Measurements from ENCODE around the gene C5orf46. TPM values are rescaled to one million over a fixed set of nuclear protein-coding genes. Genes with fewer than 3 reads are reported as not detected.

Gene C5orf46
- total and polyA plus RNA-seq, 2 donors (not counting 1 experiment from before 2014, with no cell fraction given) = not detected

DNA sequence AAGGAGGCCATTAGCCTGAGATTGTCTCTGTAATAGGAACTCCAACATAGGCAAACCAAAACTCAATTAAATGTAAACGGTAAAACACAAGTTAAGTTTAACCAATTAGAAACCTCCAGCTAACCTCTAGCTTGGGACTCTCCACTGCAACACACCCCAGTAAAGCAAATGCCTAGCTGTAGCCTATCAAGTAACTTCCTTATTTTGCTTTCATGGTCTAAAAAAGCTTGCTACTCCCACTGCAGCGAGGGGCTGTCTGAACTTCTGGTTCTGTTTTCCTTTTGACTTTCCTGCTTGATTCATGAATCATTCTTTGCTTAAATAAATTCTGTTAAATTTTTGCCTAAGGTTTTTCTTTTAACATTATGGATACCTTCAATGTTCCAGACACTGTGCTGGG, 24.4 kb upstream of the C5orf46 start:
- H3K4me3 Mint-ChIP-seq = no peak overlapping the region
- no peak overlapping the region for H2AFZ ChIP-seq (ENCODE audit: insufficient read depth, low read depth, low read length, poor library complexity, severe bottlenecking)
- H3K9ac ChIP-seq (ENCODE audit: low read length) = no peak overlapping the region
- no peaks in the 10 kb centered on the region for H3K27me3 ChIP-seq (replicated peaks in 1 of 4; ENCODE audit: control extremely low read depth in 1 of 4, control insufficient read depth in 3 of 4, insufficient read depth in 4 of 4, low read length in 3 of 4)
- DNase-seq (no peak), ATAC-seq (ENCODE audit: low read depth) (no peak)
- H3K27ac ChIP-seq (ENCODE audit: low read length in 2 of 2) = no peak overlapping the region
- 89% methylated on average over 1 of the region's 2 CpGs for WGBS (ENCODE audit: insufficient coverage)
- ChIA-PET POLR2A (no interaction called here), CTCF (no interaction called here)
- H3K27me3 Mint-ChIP-seq = peaks cover 4% of the 10 kb centered on the region
- no peaks in the 10 kb centered on the region for H3K9me3 Mint-ChIP-seq (ENCODE audit: insufficient read depth)
- H3K36me3 ChIP-seq (replicated peaks in 1 of 2; ENCODE audit: control extremely low read depth in 1 of 2, control insufficient read depth in 1 of 2, extremely low read depth in 1 of 2, insufficient read depth in 2 of 2, low read length in 1 of 2) = no peaks in the 10 kb centered on the region
- no peak overlapping the region for H3K4me3 ChIP-seq (ENCODE audit: control extremely low read depth in 1 of 5, extremely low read depth in 1 of 5, insufficient read depth in 1 of 5, low read depth in 2 of 5, low read length in 4 of 5)
- intact Hi-C loops (cut with micrococcal nuclease) = no loop called here
- no peak overlapping the region for H3K4me2 ChIP-seq (replicated peaks; ENCODE audit: low read depth, low read length, poor library complexity, severe bottlenecking)
- TF ChIP-seq CTCF (IDR thresholded peaks at IDR 0.05) (no peak), EZH2 (IDR thresholded peaks at IDR 0.05; ENCODE audit: borderline replicate concordance, insufficient read depth, low read depth, low read length, poor library complexity, severe bottlenecking) (no peak)
- H3K79me2 ChIP-seq (ENCODE audit: control insufficient read depth, insufficient read depth, low read length) = no peaks in the 10 kb centered on the region
- no peaks in the 10 kb centered on the region for H4K20me1 ChIP-seq (ENCODE audit: control insufficient read depth, insufficient read depth, low read length, poor library complexity, severe bottlenecking)
- no peaks in the 10 kb centered on the region for H3K9me3 ChIP-seq (ENCODE audit: control extremely low read depth in 1 of 3, control insufficient read depth in 2 of 3, insufficient read depth in 1 of 3, low read length in 2 of 3)
- no peaks in the 10 kb centered on the region for H3K4me1 ChIP-seq (ENCODE audit: control insufficient read depth in 2 of 2, insufficient read depth in 2 of 2, low read length in 2 of 2)
- H3K4me1 Mint-ChIP-seq = no peaks in the 10 kb centered on the region
- H3K27ac Mint-ChIP-seq = no peak overlapping the region

DNA sequence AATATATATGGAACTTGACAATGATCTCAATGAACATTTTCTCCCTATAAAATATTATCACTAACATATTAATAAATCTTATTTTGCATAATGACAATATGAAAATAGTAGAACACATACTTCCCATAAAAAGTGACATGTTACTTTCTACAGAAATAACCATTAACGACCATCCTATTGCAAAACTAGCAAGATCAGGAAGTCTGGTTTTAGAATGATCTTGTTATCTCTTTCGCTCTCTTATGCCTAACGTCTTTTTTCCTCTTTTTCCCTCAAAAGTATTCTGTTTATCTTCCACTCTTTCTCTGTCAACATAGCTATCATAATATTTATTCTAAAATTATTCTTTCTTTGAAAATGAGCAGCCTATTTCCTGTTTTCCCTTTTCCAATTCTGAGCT, 21.6 kb upstream of the C5orf46 start:
- Histone ChIP-seq H3K9me3 (ENCODE audit: control extremely low read depth in 1 of 3, control insufficient read depth in 2 of 3, insufficient read depth in 1 of 3, low read length in 2 of 3) (no peaks in the 10 kb centered on the region), H4K20me1 (ENCODE audit: control insufficient read depth, insufficient read depth, low read length, poor library complexity, severe bottlenecking) (no peaks in the 10 kb centered on the region), H3K27ac (ENCODE audit: low read length in 2 of 2) (no peak overlapping the region), H3K4me1 (ENCODE audit: control insufficient read depth in 2 of 2, insufficient read depth in 2 of 2, low read length in 2 of 2) (no peaks in the 10 kb centered on the region), H2AFZ (ENCODE audit: insufficient read depth, low read depth, low read length, poor library complexity, severe bottlenecking) (no peak overlapping the region), H3K27me3 (replicated peaks in 1 of 4; ENCODE audit: control extremely low read depth in 1 of 4, control insufficient read depth in 3 of 4, insufficient read depth in 4 of 4, low read length in 3 of 4) (no peaks in the 10 kb centered on the region), H3K4me3 (ENCODE audit: control extremely low read depth in 1 of 5, extremely low read depth in 1 of 5, insufficient read depth in 1 of 5, low read depth in 2 of 5, low read length in 4 of 5) (no peak overlapping the region), H3K4me2 (replicated peaks; ENCODE audit: low read depth, low read length, poor library complexity, severe bottlenecking) (no peak overlapping the region), H3K9ac (ENCODE audit: low read length) (no peak overlapping the region), H3K36me3 (replicated peaks in 1 of 2; ENCODE audit: control extremely low read depth in 1 of 2, control insufficient read depth in 1 of 2, extremely low read depth in 1 of 2, insufficient read depth in 2 of 2, low read length in 1 of 2) (no peaks in the 10 kb centered on the region), H3K79me2 (ENCODE audit: control insufficient read depth, insufficient read depth, low read length) (no peaks in the 10 kb centered on the region)
- Mint-ChIP-seq H3K9me3 (ENCODE audit: insufficient read depth) (no peaks in the 10 kb centered on the region), H3K27ac (no peak overlapping the region), H3K4me1 (no peaks in the 10 kb centered on the region), H3K27me3 (peaks cover 4% of the 10 kb centered on the region), H3K4me3 (no peak overlapping the region)
- TF ChIP-seq CTCF (IDR thresholded peaks at IDR 0.05) (no peak), EZH2 (IDR thresholded peaks at IDR 0.05; ENCODE audit: borderline replicate concordance, insufficient read depth, low read depth, low read length, poor library complexity, severe bottlenecking) (no peak)
- ATAC-seq (ENCODE audit: low read depth) (no peak), DNase-seq (no peak)
- intact Hi-C loops (cut with micrococcal nuclease) = no loop called here
- ChIA-PET POLR2A (no interaction called here), CTCF (no interaction called here)
- WGBS (ENCODE audit: insufficient coverage) = no CpG with 5 or more reads among the region's 3 CpGs

Measured in B cell (primary cell).